NCI-H460 (cell line): ENCODE results near the gene UBAP1L. TPM values are rescaled to one million over a fixed set of nuclear protein-coding genes. Genes with fewer than 3 reads are reported as not detected.
"Not testable (repeated sequence)": the region's sequence is repeated elsewhere in the genome, so short reads cannot be mapped to it uniquely, and the experiment has no call there.

ENCODE experiments used
- DNase-seq: peaks from one replicate; pipeline ENCODE4 v3.0.0-alpha.2; 2016; ENCODE audit warnings: low read depth; ENCODE audit errors: extremely low read depth
- polyA plus RNA-seq: library from polyadenylated mRNA; depleted of rRNA; stranded (reverse); fragments of >200 nt; gene quantifications from 2 replicates; pipeline ENCODE4 v1.2.3, GENCODE V29; 2014; cell fraction: nucleus; rRNA removed
- total RNA-seq: library from RNA; depleted of rRNA; stranded (reverse); fragments of >200 nt; shearing (Covaris generic); gene quantifications from 2 replicates; pipeline ENCODE4 v1.2.3, GENCODE V29; 2014; rRNA removed

Gene UBAP1L
- 0.75 and 1.1 TPM in 2 replicates for total RNA-seq
- polyA plus RNA-seq: 5.5 and 9.0 TPM in 2 replicates

GRCh38 chr15:65115086-65115485, at the start of gene UBAP1L:
UBAP1L (minus strand) TSS chr15:65115200; CDS start chr15:65106215, 8,985 bp downstream.
- DNase-seq: no peak

- no peak for DNase-seq
These were observed 49.1 kb upstream of the UBAP1L start for GRCh38 chr15:65164139-65164538.

- no peak for DNase-seq
These were observed 48.0 kb upstream of the UBAP1L start for GRCh38 chr15:65163041-65163440.

GRCh38 chr15:65156692-65157091, 41.7 kb upstream of the UBAP1L start:
- DNase-seq: no peak

- DNase-seq: no peak
These were observed 39.7 kb upstream of the UBAP1L start for GRCh38 chr15:65154720-65155119.

GRCh38 chr15:65147902-65148301, 32.9 kb upstream of the UBAP1L start:
- DNase-seq: no peak

- DNase-seq: no peak
These were observed 31.4 kb upstream of the UBAP1L start for GRCh38 chr15:65146438-65146837.

GRCh38 chr15:65138631-65139030, 23.6 kb upstream of the UBAP1L start:
- DNase-seq: not testable (repeated sequence)

GRCh38 chr15:65137893-65138292, 22.9 kb upstream of the UBAP1L start:
- DNase-seq: not testable (repeated sequence)

GRCh38 chr15:65137089-65137488, 22.1 kb upstream of the UBAP1L start:
- not testable (repeated sequence) for DNase-seq

- DNase-seq: no peak
These were observed 19.5 kb upstream of the UBAP1L start for GRCh38 chr15:65134538-65134937.

- DNase-seq: peak; percentile 82
These were observed 18.7 kb upstream of the UBAP1L start, which contains the start of gene PDCD7 for GRCh38 chr15:65133548-65134200. PDCD7 (minus strand) TSS chr15:65133808; CDS start chr15:65133781, 27 bp downstream.

- DNase-seq: no peak
These were observed 18.0 kb upstream of the UBAP1L start for GRCh38 chr15:65132878-65133547.

- no peak for DNase-seq
These were observed 15.9 kb upstream of the UBAP1L start for GRCh38 chr15:65130941-65131340.

- no peak for DNase-seq
These were observed 542 bp upstream of the UBAP1L start for GRCh38 chr15:65115542-65115941.

- DNase-seq: no peak
These were observed 4.2 kb downstream of the UBAP1L start for GRCh38 chr15:65110676-65111292.

GRCh38 chr15:65106011-65106590, 8.9 kb downstream of the UBAP1L start:
- no peak for DNase-seq

GRCh38 chr15:65105038-65105437, 10.0 kb downstream of the UBAP1L start:
- no peak for DNase-seq

GRCh38 chr15:65102912-65103311, 12.1 kb downstream of the UBAP1L start:
- DNase-seq: no peak

GRCh38 chr15:65101891-65102708, 12.9 kb downstream of the UBAP1L start:
- DNase-seq: no peak
